SK-N-SH treated with all-trans-retinoic acid at 6 μM for 48 hours (cell line): ENCODE results near the gene PRPF31.

Experiments
- ATAC-seq: fragments of 200-7000 bp; cut with Tn5 transposase; 3 replicates; pipeline ENCODE4 v1.9.1; 2020; ENCODE audit warnings: mild to moderate bottlenecking, moderate library complexity
- ARNTL ChIP-seq: fragments of 450-650 bp; formaldehyde crosslinking; IDR thresholded peaks from 2 replicates; pipeline ENCODE4 v1.5.0; 2020; ENCODE audit warnings: low read depth, mild to moderate bottlenecking, moderate library complexity, borderline replicate concordance
- CSDC2 ChIP-seq: fragments of 250-450 bp; sonication (Bioruptor Pico); IDR thresholded peaks from 2 replicates; pipeline ENCODE4 v1.5.0; 2020; ENCODE audit warnings: mild to moderate bottlenecking, moderate library complexity
- CSRNP3 ChIP-seq: fragments of 250-450 bp; sonication (Bioruptor Pico); IDR thresholded peaks from 2 replicates; pipeline ENCODE4 v1.5.1; 2021; ENCODE audit warnings: mild to moderate bottlenecking, moderate library complexity
- ESRRG ChIP-seq: fragments of 250-450 bp; sonication (Bioruptor Pico); IDR thresholded peaks from 2 replicates; pipeline ENCODE4 v1.6.1; 2021; ENCODE audit warnings: mild to moderate bottlenecking
- GLIS3 ChIP-seq: fragments of 250-450 bp; sonication (Bioruptor Pico); IDR thresholded peaks from 2 replicates; pipeline ENCODE4 v1.5.0; 2020; ENCODE audit warnings: mild to moderate bottlenecking, moderate library complexity
- OSR1 ChIP-seq: fragments of 250-450 bp; sonication (Bioruptor Pico); IDR thresholded peaks from 2 replicates; pipeline ENCODE4 v1.8.0; 2022; ENCODE audit warnings: moderate library complexity, mild to moderate bottlenecking, inconsistent platforms
- PATZ1 ChIP-seq: fragments of 250-450 bp; sonication (Bioruptor Pico); IDR thresholded peaks from 2 replicates; pipeline ENCODE4 v1.8.0; 2020; ENCODE audit warnings: mild to moderate bottlenecking, moderate library complexity, borderline replicate concordance
- PPARA ChIP-seq: fragments of 250-450 bp; sonication (Bioruptor Pico); IDR thresholded peaks from 2 replicates; pipeline ENCODE4 v1.5.0; 2020; ENCODE audit warnings: mild to moderate bottlenecking, borderline replicate concordance
- RARB ChIP-seq: fragments of 250-450 bp; sonication (Bioruptor Pico); IDR thresholded peaks from 2 replicates; pipeline ENCODE4 v1.8.0; 2021; ENCODE audit warnings: mild to moderate bottlenecking, moderate library complexity
- SNAI2 ChIP-seq: fragments of 250-450 bp; sonication (Bioruptor Pico); IDR thresholded peaks from 2 replicates; pipeline ENCODE4 v1.5.0; 2020; ENCODE audit warnings: mild to moderate bottlenecking, moderate library complexity
- TCF4 ChIP-seq: fragments of 250-450 bp; sonication (Bioruptor Pico); IDR thresholded peaks from 2 replicates; pipeline ENCODE4 v1.8.0; 2021; ENCODE audit warnings: mild to moderate bottlenecking, moderate library complexity, borderline replicate concordance
- TOX ChIP-seq: fragments of 250-450 bp; sonication (Bioruptor Pico); IDR thresholded peaks from 2 replicates; pipeline ENCODE4 v1.8.0; 2021; ENCODE audit warnings: mild to moderate bottlenecking, moderate library complexity, borderline replicate concordance
- ZFP3 ChIP-seq: fragments of 250-450 bp; sonication (Bioruptor Pico); IDR thresholded peaks from 2 replicates; pipeline ENCODE4 v1.5.0; 2020; ENCODE audit warnings: mild to moderate bottlenecking, moderate library complexity
- ZFP30 ChIP-seq: fragments of 450-650 bp; formaldehyde crosslinking; IDR thresholded peaks from 2 replicates; pipeline ENCODE4 v1.5.0; 2022; ENCODE audit warnings: mild to moderate bottlenecking, moderate library complexity
- ZNF565 ChIP-seq: fragments of 450-650 bp; formaldehyde crosslinking; conservative IDR thresholded peaks from 2 replicates; pipeline ENCODE4 v1.5.0; 2020; ENCODE audit warnings: low read depth, mild to moderate bottlenecking, moderate library complexity
- ZNF70 ChIP-seq: fragments of 450-650 bp; formaldehyde crosslinking; IDR thresholded peaks from 2 replicates; pipeline ENCODE4 v1.5.0; 2020; ENCODE audit warnings: mild to moderate bottlenecking, moderate library complexity
- ZNF8 ChIP-seq: fragments of 450-650 bp; formaldehyde crosslinking; IDR thresholded peaks from 2 replicates; pipeline ENCODE4 v1.5.0; 2020; ENCODE audit warnings: mild to moderate bottlenecking, moderate library complexity
- TF ChIP-seq, protein P1 (sequence below): fragments of 250-450 bp; sonication (Bioruptor Pico); IDR thresholded peaks from 2 replicates; pipeline ENCODE4 v1.5.1; 2020; ENCODE audit warnings: low read depth, mild to moderate bottlenecking, moderate library complexity
- TF ChIP-seq, protein P2 (sequence below): fragments of 250-450 bp; sonication (Bioruptor Pico); IDR thresholded peaks from 2 replicates; pipeline ENCODE4 v1.5.0; 2020; ENCODE audit warnings: mild to moderate bottlenecking, moderate library complexity

The PRPF31 gene

GRCh38 chr19:54153731-54154326, 38.3 kb downstream of the PRPF31 start:
- no peak for ATAC-seq
- TF ChIP-seq ZNF8, result no peak
- no peak for TF ChIP-seq ZNF70 (CRISPR knock-in tag)
- no peak for TF ChIP-seq PATZ1
- TF ChIP-seq TCF4 (CRISPR knock-in tag), result no peak
- TF ChIP-seq RARB (CRISPR knock-in tag), result no peak
- TF ChIP-seq, protein P1, sequence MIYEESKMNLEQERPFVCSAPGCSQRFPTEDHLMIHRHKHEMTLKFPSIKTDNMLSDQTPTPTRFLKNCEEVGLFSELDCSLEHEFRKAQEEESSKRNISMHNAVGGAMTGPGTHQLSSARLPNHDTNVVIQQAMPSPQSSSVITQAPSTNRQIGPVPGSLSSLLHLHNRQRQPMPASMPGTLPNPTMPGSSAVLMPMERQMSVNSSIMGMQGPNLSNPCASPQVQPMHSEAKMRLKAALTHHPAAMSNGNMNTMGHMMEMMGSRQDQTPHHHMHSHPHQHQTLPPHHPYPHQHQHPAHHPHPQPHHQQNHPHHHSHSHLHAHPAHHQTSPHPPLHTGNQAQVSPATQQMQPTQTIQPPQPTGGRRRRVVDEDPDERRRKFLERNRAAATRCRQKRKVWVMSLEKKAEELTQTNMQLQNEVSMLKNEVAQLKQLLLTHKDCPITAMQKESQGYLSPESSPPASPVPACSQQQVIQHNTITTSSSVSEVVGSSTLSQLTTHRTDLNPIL (CRISPR knock-in tag), result no peak
- no peak for TF ChIP-seq ZNF565 (CRISPR knock-in tag)

DNA sequence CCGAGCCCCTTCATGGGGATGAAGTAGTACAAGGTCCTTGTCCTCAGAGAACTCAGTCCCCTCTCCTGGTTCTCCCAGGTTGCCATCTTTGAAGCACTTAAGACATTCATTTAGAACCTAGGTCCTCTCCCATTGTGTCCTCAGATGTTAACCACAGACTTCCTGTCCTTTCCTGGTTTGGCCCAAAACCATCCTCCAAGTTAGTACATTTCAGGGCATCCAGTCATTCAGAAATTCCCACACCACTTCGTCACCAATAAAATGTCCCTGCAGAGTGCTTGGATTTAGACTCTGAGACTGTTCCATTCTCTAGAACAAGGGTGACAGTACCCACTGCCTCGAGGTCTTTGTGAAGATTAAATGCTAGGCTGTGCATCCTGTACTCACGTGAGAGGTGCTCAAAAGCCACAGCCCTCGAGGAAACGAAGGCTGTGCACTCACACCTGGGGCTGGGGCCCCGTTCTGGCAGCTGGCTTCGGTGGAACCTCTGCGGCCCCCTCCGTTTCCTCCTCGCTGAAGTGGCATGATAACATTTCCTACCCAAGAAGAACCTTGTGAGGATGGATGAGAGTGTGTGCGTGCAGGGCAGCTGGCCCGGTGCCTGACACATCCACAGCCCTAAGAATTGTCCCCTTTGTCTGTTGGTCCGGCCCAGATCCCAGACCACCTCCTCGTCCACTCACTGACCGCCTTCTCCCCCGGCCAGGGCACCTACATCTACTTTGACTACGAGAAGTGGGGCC, 39.2 kb downstream of the PRPF31 start:
- ATAC-seq, result no peak
- no peak for TF ChIP-seq ZFP3
- no peak for TF ChIP-seq ESRRG (CRISPR knock-in tag)
- TF ChIP-seq TCF4 (CRISPR knock-in tag), result no peak
- no peak for TF ChIP-seq ZNF8

- ATAC-seq, result no peak
- TF ChIP-seq ZFP30 (CRISPR knock-in tag), result no peak
- TF ChIP-seq TOX (CRISPR knock-in tag), result no peak
- TF ChIP-seq SNAI2 (CRISPR knock-in tag), result no peak
- TF ChIP-seq, protein P2, sequence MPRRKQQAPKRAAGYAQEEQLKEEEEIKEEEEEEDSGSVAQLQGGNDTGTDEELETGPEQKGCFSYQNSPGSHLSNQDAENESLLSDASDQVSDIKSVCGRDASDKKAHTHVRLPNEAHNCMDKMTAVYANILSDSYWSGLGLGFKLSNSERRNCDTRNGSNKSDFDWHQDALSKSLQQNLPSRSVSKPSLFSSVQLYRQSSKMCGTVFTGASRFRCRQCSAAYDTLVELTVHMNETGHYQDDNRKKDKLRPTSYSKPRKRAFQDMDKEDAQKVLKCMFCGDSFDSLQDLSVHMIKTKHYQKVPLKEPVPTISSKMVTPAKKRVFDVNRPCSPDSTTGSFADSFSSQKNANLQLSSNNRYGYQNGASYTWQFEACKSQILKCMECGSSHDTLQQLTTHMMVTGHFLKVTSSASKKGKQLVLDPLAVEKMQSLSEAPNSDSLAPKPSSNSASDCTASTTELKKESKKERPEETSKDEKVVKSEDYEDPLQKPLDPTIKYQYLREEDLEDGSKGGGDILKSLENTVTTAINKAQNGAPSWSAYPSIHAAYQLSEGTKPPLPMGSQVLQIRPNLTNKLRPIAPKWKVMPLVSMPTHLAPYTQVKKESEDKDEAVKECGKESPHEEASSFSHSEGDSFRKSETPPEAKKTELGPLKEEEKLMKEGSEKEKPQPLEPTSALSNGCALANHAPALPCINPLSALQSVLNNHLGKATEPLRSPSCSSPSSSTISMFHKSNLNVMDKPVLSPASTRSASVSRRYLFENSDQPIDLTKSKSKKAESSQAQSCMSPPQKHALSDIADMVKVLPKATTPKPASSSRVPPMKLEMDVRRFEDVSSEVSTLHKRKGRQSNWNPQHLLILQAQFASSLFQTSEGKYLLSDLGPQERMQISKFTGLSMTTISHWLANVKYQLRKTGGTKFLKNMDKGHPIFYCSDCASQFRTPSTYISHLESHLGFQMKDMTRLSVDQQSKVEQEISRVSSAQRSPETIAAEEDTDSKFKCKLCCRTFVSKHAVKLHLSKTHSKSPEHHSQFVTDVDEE, result no peak
- TF ChIP-seq, protein P1 (CRISPR knock-in tag), result no peak
- no peak for TF ChIP-seq OSR1 (CRISPR knock-in tag)
- no peak for TF ChIP-seq RARB (CRISPR knock-in tag)
- no peak for TF ChIP-seq ZNF8
- TF ChIP-seq GLIS3, result no peak
- no peak for TF ChIP-seq TCF4 (CRISPR knock-in tag)
- TF ChIP-seq ZNF70 (CRISPR knock-in tag), result no peak
- TF ChIP-seq ARNTL (CRISPR knock-in tag), result no peak
- no peak for TF ChIP-seq CSDC2 (CRISPR knock-in tag)
- TF ChIP-seq, all 23 proteins: peak for 0
Measured at GRCh38 chr19:54155694-54156093, 40.1 kb downstream of the PRPF31 start.

DNA sequence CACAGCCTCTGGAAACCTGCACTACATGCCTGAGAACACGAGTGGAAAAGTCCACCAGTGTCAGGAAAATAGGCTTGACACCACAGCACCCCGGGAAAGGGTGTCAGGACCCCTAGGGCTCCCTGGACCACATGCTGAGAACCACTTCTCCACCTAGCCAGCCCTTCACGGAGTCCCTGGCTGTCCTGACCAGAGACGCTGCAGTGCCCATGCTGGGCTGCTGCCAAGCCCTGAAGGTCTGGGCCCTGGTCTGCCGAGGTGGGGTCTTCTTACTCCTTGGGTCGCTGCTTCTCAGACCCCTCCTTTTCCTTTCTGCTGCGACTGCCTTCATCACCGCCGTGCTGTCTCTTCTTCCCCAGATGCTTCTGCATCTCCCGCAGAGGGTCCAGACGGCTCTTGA, 40.9 kb downstream of the PRPF31 start:
- TF ChIP-seq PPARA (CRISPR knock-in tag), result no peak
- TF ChIP-seq, protein P2, result no peak
- TF ChIP-seq TCF4 (CRISPR knock-in tag), result no peak
- TF ChIP-seq ARNTL (CRISPR knock-in tag), result no peak
- TF ChIP-seq CSRNP3, result no peak
- no peak for TF ChIP-seq ZNF70 (CRISPR knock-in tag)
- no peak for TF ChIP-seq SNAI2 (CRISPR knock-in tag)
- TF ChIP-seq, all 23 proteins: peak for 0
- no peak for ATAC-seq
